GM06990 (cell line): ENCODE data around the gene CCNI2.

ENCODE experiments used
- DNase-seq: peaks from one replicate; pipeline ENCODE4 v3.0.0-alpha.2; 2011; ENCODE audit not compliant: insufficient read length; ENCODE audit errors: extremely low read depth
- H3K27me3 ChIP-seq: replicated peaks from 2 replicates; pipeline ENCODE4 v1.6.0; 2011; ENCODE audit warnings: low read length; ENCODE audit not compliant: control insufficient read depth, insufficient read depth
- H3K36me3 ChIP-seq: 2 replicates; pipeline ENCODE4 v1.5.1; 2011; ENCODE audit warnings: low read length; ENCODE audit not compliant: control insufficient read depth, insufficient read depth
- H3K4me3 ChIP-seq: replicated peaks from 2 replicates; pipeline ENCODE4 v1.5.1; 2011; ENCODE audit warnings: low read depth, mild to moderate bottlenecking, control low read depth, low read length
- TF ChIP-seq, protein P1 (sequence below): IDR thresholded peaks from 2 replicates; pipeline ENCODE4 v1.5.1; 2011; ENCODE audit warnings: low read length, control low read depth, mild to moderate bottlenecking, inconsistent platforms; ENCODE audit not compliant: insufficient read depth, poor library complexity, severe bottlenecking

Gene CCNI2

GRCh38 chr5:132774406-132774805, 27.2 kb downstream of the CCNI2 start:
- no peaks in the 10 kb centered on the region for H3K27me3 ChIP-seq
- TF ChIP-seq, protein P1, sequence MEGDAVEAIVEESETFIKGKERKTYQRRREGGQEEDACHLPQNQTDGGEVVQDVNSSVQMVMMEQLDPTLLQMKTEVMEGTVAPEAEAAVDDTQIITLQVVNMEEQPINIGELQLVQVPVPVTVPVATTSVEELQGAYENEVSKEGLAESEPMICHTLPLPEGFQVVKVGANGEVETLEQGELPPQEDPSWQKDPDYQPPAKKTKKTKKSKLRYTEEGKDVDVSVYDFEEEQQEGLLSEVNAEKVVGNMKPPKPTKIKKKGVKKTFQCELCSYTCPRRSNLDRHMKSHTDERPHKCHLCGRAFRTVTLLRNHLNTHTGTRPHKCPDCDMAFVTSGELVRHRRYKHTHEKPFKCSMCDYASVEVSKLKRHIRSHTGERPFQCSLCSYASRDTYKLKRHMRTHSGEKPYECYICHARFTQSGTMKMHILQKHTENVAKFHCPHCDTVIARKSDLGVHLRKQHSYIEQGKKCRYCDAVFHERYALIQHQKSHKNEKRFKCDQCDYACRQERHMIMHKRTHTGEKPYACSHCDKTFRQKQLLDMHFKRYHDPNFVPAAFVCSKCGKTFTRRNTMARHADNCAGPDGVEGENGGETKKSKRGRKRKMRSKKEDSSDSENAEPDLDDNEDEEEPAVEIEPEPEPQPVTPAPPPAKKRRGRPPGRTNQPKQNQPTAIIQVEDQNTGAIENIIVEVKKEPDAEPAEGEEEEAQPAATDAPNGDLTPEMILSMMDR, result no peak
- no peak for DNase-seq
- H3K4me3 ChIP-seq, result no peak overlapping the region
- no peaks in the 10 kb centered on the region; the same call in 1 of the 2 replicates for H3K36me3 ChIP-seq

DNA sequence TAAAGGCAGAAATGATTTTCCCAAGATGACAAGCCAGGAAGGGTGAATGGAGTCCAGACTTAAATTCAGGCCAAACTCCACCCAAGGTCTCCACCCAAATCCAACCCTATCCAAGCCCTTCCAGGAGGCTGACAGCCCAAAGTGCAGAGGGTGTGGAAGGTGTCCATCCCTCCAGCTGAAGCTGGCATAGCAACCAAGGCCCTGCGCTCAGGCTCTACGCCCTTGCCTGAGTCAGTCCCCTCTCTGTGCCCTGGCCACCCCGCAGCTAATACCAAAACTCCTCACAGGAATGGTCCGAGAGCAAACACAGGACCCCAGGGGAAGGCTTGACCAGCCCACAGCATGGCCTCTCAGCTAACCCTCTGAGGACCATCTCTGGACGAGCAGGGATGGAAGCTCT, 27.7 kb downstream of the CCNI2 start:
- Histone ChIP-seq H3K27me3 (no peaks in the 10 kb centered on the region), H3K4me3 (no peak overlapping the region)
- DNase-seq, result no peak

GRCh38 chr5:132775476-132775961, 28.3 kb downstream of the CCNI2 start:
- no peaks in the 10 kb centered on the region for H3K27me3 ChIP-seq
- H3K36me3 ChIP-seq, result no peaks in the 10 kb centered on the region; the same call in 1 of the 2 replicates
- TF ChIP-seq, protein P1, result no peak
- DNase-seq, result no peak
- no peak overlapping the region for H3K4me3 ChIP-seq

More for the DNA sequence above, 27.7 kb downstream of the CCNI2 start:
- TF ChIP-seq, protein P1, result no peak
- H3K36me3 ChIP-seq, result no peaks in the 10 kb centered on the region; the same call in 1 of the 2 replicates

GRCh38 chr5:132776131-132776937, 29.1 kb downstream of the CCNI2 start:
- DNase-seq, result peak; percentile 36
- peak overlapping the region; percentile 84 for H3K4me3 ChIP-seq
- no peaks in the 10 kb centered on the region; the same call in 1 of the 2 replicates for H3K36me3 ChIP-seq
- TF ChIP-seq, protein P1, result no peak
- H3K27me3 ChIP-seq, result no peaks in the 10 kb centered on the region

DNA sequence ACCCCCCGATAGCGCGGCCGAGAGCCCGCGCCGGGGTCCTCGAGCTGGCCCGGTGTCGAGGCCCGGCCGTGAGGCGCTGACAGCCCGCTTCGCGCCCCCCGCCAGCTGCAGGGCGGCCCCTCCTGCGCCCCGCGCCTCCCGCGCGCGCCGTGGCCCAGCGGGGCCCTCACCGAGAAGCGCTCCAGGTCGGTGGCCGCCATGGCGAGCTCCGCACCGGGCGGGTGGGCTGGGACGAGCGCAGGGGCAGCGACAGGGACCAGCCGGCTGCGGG, 29.6 kb downstream of the CCNI2 start:
- no peaks in the 10 kb centered on the region for H3K27me3 ChIP-seq
- no peaks in the 10 kb centered on the region; the same call in 1 of the 2 replicates for H3K36me3 ChIP-seq
- TF ChIP-seq, protein P1, result no peak
- no peak for DNase-seq
- H3K4me3 ChIP-seq, result peak overlapping the region; percentile 84
